GM19463 (cell line): ENCODE results near the gene PCYT1A.
"Not testable (repeated sequence)": the region's sequence is repeated elsewhere in the genome, so short reads cannot be mapped to it uniquely, and the experiment has no call there.

ENCODE experiments used
- ATAC-seq: cut with Tn5 transposase; IDR thresholded peaks from one replicate; pipeline ENCODE4 v1.9.1; 2021; ENCODE audit warnings: mild to moderate bottlenecking, moderate library complexity; ENCODE audit not compliant: unreplicated experiment

Gene PCYT1A

GRCh38 chr3:196287440-196288140 lies at the start of gene PCYT1A:
PCYT1A (minus strand) TSS chr3:196287726; CDS start chr3:196270531, 17,195 bp downstream.
- ATAC-seq: peak; percentile 87

DNA sequence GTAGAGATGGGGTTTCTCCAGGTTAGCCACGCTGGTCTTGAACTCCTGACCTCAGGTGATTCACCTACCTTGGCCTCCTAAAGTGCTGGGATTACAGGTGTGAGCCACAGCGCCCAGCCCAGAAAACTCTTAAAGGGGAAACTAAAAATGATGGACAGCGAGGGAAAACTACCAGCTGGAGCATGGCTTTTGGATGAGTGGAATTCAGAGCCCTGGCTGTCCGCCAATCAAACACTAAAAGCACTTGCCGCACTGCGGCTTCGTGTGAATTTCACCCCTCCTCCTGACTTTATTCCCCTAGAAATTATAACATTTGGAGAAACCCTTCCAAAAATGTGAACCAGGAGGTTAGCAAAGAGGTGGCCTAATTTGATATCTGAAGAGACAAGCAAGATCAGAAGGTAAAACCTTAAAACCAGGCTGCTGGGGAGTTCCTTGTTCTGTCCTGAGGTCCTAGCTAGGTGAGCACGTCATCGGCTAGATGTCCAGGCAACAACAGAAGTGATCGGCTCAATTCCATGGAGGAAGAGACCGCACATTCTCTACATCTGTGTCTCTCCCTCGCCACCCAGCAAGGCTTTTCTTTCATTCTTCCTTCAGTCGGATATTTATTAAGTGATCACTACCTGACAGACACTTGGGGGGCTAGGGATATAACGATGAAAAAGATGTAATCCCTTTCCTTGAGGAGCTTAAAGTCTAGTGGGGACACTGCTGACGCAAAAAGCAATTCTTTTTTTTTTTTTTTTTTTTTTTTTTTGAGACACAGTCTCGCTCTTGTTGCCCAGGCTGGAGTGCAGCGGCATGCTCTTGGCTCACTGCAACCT lies 49.0 kb upstream of the PCYT1A start:
- ATAC-seq: no peak

DNA sequence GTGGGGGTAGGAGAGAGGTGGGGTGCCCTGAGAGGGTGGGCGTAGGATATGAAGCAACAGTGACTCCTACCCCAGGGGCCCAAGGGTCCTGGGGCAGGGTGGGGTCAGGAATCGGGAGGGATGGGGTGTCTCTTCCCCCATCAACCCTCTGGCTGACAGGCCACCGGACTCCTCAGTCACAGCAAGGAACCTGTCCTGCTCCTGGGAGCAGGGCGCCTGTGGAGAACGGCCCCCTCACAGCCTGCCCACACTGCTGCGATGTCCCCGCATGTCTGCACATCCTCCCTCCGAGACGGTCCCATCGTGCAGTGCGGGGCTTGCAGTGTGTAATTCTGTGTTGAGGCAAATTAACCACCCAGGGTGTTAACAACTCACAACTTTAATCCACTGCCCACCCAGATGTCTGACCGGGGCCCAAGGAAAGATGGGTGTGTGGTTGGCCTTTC lies 48.0 kb upstream of the PCYT1A start:
- ATAC-seq: no peak

GRCh38 chr3:196334982-196335381 lies 47.5 kb upstream of the PCYT1A start:
- no peak for ATAC-seq

GRCh38 chr3:196332168-196332567 lies 44.6 kb upstream of the PCYT1A start:
- no peak for ATAC-seq

DNA sequence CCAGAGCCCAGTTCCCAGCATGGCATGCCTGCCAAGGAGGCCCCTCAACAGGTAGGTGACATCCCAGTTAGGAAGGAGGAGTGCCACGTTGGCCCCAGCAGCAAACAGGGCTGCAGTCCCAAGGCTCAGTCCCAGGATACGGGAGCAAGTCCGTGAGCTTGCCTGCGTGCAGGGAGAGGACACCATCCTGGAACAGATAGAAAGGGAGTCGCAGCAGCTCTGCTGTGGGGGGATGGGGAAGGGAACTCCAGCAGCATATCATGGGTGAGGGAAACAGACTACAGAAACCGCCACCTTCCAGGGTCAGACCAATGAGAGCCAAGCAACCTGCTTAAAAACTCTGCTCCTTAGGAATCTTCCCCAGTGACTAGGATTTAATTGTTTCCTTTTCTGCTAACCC lies 39.9 kb upstream of the PCYT1A start:
- no peak for ATAC-seq

GRCh38 chr3:196326936-196327335 lies 39.4 kb upstream of the PCYT1A start:
- ATAC-seq: no peak

DNA sequence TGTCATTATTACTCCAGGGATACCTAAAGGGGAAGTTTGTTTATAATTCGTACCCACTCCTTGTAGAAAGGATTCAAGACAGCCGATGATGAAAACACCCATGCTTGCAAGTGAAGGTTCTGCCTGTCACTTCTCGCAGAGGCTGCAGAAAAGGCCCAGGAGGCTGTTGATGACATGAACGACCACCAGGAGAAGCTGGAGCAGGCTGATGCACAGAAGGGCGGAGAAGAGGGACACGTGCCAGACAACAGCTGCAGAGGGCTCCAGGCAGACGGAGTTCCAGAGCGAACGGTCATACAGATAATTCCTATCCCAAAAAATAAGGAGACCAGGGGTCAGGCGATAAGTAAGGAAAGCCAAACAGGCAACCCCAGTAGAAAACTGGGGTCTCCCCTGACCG lies 36.2 kb upstream of the PCYT1A start:
- no peak for ATAC-seq

DNA sequence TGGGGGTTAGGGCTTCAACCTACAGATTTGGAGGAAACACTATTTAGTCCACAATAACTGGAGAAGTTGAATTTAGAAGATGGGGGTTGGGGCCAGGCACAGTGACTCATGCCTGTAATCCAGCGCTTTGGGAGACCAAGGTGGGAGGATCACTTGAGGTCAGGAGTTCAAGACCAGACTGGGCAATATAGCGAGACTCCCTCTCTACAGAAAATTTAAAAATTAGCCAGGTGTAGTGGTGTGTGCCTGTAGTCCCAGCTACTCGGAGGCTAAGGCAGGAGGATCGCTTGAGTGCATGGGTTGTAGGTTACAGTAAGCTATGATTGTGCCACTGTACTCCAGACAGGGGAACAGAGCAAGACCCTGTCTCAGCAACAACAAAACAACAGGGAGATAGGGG lies 35.5 kb upstream of the PCYT1A start:
- ATAC-seq: no peak

DNA sequence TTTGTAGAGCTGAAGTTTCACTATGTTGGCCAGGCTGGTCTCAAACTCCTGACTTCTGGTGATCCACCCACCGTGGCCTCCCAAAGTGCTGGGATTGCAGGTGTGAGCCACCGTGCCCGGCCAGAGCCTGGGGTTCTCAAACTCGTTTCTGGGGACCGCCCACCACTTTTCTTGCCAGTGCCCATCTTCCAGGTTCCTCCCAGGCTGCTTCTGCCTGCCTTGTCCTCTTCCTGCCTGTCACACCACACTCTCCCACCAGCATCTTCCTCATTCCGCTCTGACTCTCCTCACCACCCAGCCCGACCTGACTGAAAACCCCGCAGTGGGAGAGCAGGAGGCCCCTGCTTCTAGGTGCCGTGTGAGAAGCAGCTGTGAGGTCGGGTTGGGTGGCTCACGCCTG lies 33.6 kb upstream of the PCYT1A start:
- no peak for ATAC-seq

GRCh38 chr3:196320137-196320536 lies 32.6 kb upstream of the PCYT1A start:
- no peak for ATAC-seq

DNA sequence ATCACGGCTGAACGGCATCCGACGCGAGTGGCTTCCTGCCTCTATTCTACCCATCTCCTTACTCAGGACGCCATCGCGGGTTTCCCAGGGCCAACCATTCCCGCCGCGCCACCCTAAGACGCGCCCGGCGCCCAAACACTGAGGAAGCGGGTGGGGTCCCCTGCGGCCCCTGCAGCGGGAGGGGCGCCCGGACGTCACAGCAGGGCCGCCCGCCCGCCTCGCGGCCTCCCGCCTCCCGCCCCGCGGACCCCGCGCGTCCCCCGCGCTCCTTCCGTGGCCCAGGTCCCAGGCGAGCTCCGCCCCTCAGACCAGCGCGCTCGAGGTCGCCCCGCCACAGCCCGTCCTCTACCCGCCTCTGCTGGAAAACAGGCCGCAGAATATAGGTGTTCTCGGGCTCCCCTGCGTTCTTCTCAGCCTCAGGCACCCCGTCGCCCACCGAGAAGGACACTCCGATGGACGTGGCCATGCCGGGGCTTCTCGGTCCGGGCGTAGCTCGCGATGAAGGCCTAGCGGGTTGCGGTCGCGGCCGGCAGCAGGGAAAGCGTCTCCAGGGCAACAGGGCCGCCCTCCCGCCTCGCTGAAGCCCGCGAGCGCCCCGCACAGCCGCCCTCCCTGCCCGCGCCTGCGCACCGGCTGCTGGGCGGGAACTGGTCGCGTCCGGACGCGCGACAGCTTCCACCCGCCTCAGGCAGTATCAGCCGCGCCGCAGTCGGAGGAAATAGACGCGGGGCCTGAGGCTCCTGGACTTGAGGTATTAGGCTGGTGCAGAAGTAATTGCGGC lies 30.4 kb upstream of the PCYT1A start, which contains the start of gene DYNLT2B:
Gene DYNLT2B (minus strand): TSS at position 554 of the 781 bp plus-strand sequence. CDS start 88 bp downstream, at position 466.
- ATAC-seq: peak; percentile 93

- not testable (repeated sequence) for ATAC-seq
These were observed 29.5 kb upstream of the PCYT1A start for GRCh38 chr3:196316799-196317686.

- no peak for ATAC-seq
These were observed 28.3 kb upstream of the PCYT1A start for GRCh38 chr3:196315821-196316220.

DNA sequence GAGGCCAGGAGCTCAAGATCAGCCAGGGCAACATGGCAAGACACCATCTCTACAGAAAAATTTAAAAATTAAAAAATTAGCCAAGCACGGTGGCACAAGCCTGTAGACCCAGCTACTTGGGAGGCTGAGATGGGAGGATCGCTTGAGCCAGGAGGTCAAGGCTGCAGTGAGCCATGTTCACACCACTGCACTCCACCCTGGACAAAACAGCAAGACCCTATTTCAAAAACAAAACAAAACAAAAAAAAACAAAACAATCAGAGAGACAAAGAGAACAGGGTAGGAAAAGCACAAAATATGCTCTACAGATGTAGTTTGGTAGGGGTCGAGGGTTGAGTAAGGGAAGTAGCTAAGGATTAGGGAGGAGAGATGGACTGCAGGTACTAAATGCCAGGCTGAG lies 27.1 kb upstream of the PCYT1A start:
- no peak for ATAC-seq

GRCh38 chr3:196314086-196314485 lies 26.6 kb upstream of the PCYT1A start:
- not testable (repeated sequence) for ATAC-seq

DNA sequence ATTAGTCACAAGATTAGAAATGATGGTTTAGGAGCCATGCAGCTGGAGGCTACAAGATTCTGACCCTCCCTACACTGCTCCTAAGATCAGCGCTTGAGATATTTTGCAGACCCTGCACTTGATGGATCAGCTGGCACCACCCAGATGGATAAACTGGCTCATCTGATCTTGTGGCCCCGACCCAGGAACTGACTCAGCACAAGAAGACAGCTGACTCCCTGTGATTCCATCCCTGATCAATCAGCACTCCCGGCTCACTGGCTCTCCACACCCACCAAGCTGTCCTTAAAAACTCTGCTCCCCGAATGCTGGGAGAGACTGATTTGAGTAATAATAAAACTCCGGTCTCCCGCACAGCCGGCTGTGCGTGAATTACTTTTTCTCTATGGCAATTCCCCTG lies 15.4 kb upstream of the PCYT1A start:
- not testable (repeated sequence) for ATAC-seq

DNA sequence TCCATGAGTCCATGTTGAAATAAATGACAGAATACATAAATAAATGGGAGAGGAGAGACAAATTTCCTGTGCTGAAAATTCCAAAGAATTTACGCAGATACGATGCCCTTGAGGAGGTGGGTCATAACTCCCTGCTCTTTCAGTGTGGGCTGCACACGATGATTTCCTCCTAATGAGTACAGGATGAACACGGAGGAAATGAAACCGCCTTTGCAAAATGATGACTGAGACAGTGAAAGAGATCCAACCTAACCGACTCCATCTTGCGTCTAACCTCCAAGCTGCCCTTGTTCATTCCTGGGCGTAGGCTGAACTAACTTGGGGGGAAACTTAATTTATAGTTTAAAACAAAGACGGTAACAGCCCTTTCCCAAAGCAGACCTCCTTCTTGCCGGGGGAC lies 15.0 kb upstream of the PCYT1A start:
- ATAC-seq: not testable (repeated sequence)

DNA sequence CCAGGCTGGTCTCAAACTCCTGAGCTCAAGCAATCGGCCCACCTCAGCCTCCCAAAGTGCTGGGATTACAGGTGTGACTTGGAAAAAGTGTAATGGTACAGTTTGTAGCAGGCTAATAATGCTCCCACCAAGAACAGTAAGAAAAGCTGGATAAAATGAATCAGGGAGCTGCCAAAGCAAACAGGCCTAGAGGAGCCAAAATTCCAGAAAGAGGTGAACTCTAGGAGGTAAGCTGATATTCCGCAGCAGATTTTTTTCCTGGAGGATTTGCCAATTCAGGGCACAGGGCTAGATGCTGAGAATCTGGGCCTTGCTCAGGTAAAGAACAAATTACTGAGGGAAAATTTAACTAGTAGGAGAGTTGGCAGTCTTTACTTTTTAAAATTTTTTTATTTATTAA lies 11.0 kb upstream of the PCYT1A start:
- no peak for ATAC-seq

GRCh38 chr3:196292286-196292923 lies 4.9 kb upstream of the PCYT1A start:
- no peak for ATAC-seq
